ENCODE results near the gene CWC15.
A peak's percentile ranks its signal among the peaks of the same experiment; 100 is the strongest.
"Not testable (repeated sequence)": the region's sequence is repeated elsewhere in the genome, so short reads cannot be mapped to it uniquely, and the experiment has no call there.

The CWC15 gene

DNA sequence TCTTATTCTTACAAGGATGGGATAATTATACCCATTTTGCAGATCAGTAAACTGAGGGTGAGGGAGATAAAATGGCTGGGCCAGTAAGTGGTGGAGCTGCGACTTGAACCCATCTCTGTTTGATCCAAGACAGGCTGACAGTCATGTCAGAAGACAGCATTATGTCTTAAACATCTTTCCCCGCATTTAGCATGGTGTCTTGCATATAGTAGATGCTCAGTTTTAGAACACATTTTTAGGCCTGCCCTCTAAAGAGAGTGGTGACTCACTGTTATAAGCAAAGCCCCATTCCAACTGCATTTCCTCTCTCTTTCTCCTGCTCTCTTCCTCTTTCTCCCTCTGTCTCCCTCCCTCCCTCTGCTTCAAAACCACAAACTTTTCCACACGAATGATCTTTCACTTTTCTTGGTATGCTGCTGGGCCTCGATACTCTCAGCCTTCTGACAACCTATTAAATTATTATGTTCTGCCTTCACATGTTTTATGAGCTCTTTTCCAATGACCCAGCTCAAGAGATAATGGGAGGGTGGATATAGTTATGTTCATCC lies 25.2 kb downstream of the CWC15 start:
- DNase-seq = peak; percentile 86

DNA sequence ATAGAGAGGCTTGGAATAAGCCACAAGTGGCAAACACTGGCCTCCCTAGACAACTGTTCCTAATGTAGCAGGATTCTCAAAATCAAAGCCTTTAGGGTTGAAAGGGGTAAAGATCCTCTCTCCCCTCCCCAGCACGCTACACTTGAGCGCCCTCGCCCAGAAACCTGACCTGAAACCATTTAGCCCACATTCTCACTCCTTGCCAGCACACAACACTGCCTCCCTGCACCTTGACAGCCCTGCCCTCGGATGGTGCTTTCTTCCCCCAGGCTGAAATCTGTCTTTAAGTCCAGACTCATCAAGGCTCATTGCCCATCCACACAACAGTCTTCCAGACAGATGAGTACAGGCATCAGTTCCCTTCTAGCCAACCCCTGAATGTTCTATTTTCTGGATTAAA lies 26.5 kb downstream of the CWC15 start:
- no peak for DNase-seq

GRCh38 chr11:94941131-94941530 lies 32.2 kb downstream of the CWC15 start:
- no peak for DNase-seq

- no peak for DNase-seq
Measured at GRCh38 chr11:94939346-94939745, 34.0 kb downstream of the CWC15 start.

DNA sequence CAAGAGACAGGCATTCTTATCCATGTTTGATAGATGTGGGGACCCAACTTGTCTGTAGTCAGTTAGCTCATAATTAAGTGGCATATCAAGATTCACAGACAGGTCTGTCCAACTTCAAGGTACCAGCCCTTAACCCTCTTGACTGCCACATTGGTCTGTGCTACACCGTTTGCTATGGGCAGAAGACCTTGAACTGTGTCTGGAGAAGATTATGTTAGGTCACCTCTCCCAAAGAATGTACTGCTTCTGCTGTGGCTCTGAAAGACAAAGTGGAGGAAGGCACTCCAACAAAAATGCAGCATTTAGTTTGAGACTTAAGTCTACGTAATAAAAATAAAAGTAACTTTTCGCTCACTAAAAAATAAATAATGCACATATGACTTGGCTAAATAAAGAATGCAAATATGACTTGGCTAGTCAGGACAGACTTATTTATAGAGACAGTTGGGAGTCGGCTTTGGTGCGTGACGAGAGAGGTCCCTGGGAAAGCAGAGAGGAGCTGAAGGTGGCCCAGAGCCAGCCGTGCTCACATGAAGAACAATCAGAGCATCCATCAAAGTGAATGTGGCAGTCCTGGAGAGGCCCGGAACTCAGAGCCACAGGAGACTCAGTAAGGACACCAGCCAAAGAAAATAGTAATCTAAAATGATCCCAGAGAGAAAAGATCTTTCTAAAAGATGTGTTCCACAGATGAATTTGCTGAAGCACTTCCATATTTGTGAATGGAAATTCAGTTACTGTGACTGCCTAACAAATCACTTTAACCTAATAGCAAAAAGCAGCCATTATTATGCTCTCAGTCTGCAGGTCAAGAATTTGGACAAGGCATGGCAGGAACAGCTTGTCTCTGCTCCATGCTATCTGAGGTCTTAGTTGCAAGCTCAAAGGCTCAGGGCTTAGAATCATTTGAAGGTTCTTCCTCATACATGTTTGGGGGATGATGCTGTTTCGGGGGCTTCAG lies 35.0 kb downstream of the CWC15 start:
- DNase-seq = peak; percentile 98

DNA sequence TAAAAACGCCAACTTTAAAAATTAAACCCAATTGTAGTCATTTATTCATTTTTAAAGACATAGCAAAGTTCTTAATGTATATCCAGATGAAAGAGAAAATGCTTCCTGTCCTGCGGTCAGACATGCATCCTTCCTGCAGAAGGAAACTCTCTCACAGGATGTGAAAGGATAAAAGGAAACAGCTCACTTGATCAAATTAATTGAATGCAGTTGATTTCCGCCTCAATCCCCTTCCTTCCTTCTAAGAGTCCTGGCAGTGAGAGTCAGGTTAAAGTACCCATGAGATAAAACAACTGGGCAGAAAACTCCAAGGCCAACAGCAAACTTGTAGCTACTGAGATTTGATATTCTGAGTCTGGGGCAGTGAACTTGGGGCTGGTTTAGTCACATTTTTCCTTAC lies 38.5 kb downstream of the CWC15 start:
- DNase-seq = no peak

DNA sequence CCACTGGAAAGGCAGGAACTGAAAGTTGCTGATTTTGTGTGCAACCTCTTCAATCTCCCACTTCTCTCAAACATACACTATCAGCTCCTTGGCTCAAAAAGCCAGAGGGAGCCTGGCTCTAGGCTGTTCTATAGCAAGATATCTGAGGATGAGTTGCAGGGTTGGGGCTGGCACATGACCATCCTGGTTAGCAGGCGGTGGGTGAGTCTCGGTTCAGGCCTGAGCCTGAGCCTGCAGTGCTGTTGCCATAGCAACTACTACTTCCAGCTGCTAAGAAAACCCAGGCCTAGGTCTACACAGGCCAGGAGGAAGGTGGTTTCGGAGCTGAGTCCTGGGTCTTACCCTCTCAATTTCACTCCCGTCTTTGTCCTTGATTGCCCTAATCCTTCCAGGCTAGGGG lies 39.0 kb downstream of the CWC15 start:
- DNase-seq = peak; percentile 59

DNA sequence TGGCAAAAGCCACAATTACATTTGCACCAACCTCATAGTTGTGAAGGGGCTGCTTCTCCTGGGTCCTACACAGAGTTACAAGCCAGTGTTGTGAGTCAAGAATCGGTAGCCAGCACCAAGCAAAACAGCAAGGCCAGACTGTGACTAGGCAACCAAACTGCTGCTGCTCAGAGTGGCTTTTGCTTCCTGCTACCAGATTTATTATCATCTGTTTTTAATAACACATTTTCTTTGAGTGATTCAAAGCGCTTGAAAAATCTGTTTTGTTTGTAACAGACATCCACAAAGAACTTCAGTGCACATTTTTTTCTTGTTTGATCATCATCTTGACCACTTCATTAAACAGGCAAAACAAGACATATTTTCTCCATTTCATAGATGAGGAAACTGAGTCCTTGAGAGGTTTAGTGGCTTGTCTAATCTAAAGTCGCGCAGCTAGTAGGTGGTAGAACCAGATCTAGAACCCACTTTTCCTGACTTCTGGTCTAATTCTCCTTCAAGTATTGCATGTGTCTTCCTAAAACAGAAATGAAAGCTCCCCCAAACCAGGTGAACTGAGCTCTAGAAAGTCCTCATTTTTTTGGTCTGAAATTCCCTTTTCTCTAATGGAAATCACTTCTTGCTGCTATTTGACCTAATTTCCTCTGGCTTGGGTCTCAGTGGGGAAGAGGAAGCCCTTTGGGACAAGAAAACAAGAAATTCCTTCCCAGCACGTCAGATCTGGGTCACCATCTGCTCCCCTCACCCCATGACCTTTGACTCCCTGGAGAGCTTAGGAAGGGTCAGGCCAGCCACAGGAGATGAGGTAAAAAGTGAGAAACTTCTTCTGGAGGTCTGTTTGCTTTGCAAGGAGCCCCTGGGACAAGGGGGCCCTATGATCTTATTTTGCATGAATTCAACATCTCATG lies 39.9 kb downstream of the CWC15 start:
- peak; percentile 98 for DNase-seq

DNA sequence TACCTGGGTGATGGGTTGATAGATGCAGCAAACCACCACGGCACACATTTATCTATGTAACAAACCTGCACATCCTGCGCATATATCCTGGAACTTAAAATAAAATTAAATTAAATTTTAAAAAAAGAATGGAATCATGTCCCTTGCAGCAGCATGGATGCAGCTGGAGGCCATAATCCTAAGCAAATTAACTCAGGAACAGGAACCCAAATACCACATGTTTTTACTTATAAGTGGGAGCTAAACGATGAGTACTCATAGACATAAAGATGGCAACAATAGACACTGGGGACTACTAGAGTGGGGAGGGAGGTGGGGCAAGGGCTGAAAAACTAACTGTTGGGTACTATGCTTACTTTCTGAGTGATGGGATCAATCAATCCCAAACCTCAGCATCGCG lies 40.9 kb downstream of the CWC15 start:
- peak; percentile 55 for DNase-seq

- not testable (repeated sequence) for DNase-seq
Measured at GRCh38 chr11:94932072-94932471, 41.3 kb downstream of the CWC15 start.

DNA sequence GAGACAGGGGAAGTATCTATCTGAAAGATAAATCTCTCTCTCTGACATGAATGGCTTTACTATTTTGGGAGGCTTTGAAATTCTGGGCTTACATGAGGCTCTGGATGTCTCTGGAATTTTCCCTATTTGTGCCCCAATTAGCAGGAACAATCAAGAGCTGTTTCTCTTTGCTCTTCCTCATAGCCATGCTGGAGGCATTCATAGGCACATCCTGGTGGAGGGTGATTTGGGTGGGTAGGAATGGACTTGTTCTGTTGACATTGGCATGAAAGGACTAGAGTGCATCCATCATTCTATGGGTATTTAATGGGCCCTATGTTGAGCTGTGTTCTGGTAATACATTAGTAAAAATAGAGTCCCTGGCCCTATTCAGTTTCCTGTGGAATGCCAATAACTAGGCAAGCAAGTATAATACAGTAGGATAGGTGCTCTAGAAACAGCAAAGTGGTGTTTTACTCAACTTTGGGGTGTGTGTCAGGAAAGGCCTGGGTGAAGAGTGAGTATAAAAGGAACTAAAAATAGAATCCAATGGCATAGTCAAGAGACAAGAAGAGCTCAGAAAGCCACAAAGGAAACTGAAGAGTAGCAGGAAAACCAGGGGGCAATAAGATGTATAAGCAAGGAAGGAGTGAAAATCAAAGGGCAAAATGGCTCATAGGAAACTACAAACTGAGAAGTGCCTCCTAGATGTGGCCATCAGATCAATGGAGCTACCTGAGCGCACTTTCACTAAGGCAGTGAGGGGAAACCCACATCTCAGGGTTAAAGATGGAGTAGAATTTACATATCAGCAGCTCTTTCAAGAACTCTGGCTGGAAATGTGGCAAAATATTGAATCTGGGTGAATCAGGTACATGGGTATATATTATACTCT lies 45.0 kb downstream of the CWC15 start:
- DNase-seq = peak; percentile 52

GRCh38 chr11:94926698-94927237 lies 46.6 kb downstream of the CWC15 start:
- DNase-seq = peak; percentile 96

DNA sequence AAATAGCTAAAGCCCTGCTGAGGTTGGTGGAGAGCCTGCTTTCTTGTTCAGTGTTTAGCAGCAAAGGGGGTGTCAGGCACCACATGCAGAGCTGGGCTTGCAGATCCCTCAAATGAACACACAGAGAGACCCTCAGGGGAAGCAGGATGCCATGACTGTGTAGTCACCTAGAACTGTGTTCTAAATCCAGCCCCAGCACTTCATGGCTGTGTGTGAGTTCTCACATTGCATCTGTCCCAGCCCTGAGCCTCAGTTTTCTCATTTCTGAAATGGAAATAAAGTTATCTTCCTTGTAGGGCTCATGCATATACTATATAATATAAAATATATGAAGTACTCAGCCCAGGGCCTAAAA lies 47.1 kb downstream of the CWC15 start:
- peak; percentile 72 for DNase-seq

- DNase-seq = no peak
Measured at GRCh38 chr11:94925422-94926270, 47.7 kb downstream of the CWC15 start.

DNA sequence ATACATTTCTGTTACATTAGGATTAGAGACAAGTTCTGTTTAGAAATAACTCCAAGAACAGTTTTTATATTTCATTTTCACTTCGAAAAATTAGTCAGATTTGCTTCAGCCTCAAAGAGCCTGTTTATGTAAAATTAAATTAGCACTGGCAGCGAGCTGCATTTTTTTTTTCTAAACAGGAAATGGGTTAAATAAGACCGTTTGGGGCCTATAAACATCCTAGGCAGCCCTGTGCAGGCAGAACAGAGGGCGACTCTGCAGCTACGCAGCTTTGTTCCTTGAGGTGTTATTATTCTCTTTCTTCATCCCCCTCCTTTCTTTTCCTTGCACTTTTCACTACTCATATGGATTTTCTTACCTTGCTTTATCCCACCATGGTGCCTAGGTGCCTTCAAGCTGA lies 48.7 kb downstream of the CWC15 start:
- no peak for DNase-seq

DNA sequence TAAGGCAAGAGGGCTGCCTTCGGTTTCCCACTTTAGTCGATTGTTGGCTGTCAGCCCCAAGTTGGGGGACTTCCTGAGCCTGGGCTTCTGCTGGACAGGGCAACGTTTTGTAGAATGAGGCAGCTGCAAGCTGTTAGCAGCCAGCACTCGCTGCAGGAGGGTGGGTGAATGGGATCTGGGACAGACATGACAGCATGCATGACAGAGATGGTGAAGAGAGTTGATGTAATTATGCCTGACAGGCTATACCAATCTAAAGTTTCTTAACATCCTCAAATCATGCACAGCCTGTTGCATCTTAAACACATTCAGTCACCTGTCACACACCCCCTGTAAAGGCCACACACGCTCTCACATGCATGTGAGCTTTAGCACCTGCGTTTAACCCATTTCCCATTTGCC lies 49.2 kb downstream of the CWC15 start:
- no peak for DNase-seq

DNA sequence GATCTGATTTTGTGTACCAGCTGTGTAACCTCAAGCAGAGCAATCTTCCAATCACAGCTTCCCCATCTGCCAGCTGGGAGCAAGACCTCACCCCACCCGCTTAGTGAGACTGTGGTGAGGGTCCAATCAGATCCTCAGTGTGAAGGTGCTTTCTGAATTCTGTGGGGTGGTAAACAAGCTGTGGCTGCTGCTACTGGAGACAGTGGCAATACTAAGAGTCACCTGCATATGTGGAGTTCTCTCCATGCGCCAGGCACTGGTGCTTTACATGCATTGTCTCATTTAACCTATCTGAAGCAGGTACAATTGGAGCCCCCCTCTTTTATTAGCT lies 50.4 kb downstream of the CWC15 start:
- DNase-seq = no peak

- DNase-seq = no peak
Measured at GRCh38 chr11:94922321-94923003, 50.9 kb downstream of the CWC15 start.

DNA sequence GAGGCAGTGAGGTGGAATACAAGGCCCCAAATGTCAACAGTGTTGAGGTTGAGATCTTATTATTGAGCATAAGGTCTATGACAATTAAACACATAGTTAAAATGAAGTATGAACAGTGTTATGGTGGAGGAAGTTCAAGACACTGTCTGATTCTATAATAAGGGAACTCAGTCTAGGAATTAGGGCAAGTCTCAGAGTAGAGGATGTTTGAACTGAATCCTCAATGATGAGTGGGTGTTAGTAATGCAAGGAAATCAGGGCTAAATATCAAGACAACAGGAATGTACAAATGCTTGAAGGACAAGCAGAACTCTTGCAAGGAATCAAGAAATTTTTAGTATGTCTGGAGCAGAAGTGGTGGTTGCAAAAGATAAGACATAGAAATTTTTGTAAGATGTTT lies 53.0 kb downstream of the CWC15 start:
- no peak for DNase-seq

DNA sequence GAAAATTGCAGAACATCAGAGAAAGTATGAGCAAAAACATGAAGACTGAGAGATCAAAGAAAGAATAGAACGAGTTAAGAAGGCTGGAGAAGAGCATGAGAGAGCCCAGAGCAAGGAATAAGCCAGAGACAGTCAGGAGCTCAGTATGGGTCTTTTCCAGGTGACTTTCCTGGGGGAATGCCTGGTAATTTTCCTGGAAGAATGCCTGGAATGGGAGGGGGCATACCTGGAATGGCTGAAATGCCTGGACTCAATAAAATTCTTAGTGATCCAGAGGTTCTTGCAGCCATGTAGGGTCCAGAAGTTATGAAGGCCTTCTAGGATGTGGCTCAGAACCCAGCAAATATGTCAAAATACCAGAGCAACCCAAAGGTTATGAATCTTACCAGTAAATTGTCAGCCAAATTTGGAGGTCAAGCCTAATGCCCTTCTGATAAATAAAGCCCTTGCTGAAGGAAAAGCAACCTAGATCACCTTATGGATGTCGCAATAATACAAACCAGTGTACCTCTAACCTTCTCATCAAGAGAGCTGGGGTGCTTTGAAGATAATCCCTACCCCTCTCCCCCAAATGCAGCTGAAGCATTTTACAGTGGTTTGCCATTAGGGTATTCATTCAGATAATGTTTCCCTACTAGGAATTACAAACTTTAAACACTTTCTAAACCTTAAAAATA lies 59.5 kb downstream of the CWC15 start:
- not testable (repeated sequence) for DNase-seq
